GM23338 (cell line): Measurements from ENCODE around the gene CNTN5. TPM values are rescaled to one million over a fixed set of nuclear protein-coding genes. Genes with fewer than 3 reads are reported as not detected.

ENCODE experiments used
- ATAC-seq: fragments of 200-7000 bp; cut with Tn5 transposase; 3 replicates; pipeline ENCODE4 v1.9.1; 2020
- DNase-seq: peaks from one replicate; pipeline ENCODE4 v3.0.0-alpha.2; 2015; ENCODE audit warnings: low spot score
- H2AFZ ChIP-seq: fragments of 200-600 bp; sonication (generic); 2 replicates; pipeline ENCODE4 v1.8.0; 2016; ENCODE audit warnings: antibody characterized with exemption, mild to moderate bottlenecking, moderate library complexity
- H3F3A ChIP-seq: fragments of 200-600 bp; sonication (generic); replicated peaks from 2 replicates; pipeline ENCODE4 v1.8.0; 2017; ENCODE audit warnings: antibody characterized with exemption, mixed run types, low read depth
- H3K27ac ChIP-seq: fragments of 200-600 bp; sonication (generic); 2 replicates; pipeline ENCODE4 v1.6.1; 2016; ENCODE audit warnings: low read depth
- H3K27me3 ChIP-seq: fragments of 200-600 bp; sonication (generic); 2 replicates; pipeline ENCODE4 v1.8.0; 2016; ENCODE audit warnings: mild to moderate bottlenecking, mixed run types, moderate library complexity; ENCODE audit not compliant: insufficient read depth
- H3K36me3 ChIP-seq: fragments of 200-600 bp; sonication (generic); 2 replicates; pipeline ENCODE4 v1.8.0; 2016; ENCODE audit warnings: mild to moderate bottlenecking; ENCODE audit not compliant: insufficient read depth
- H3K4me1 ChIP-seq: fragments of 200-600 bp; sonication (generic); 2 replicates; pipeline ENCODE4 v1.8.0; 2016; ENCODE audit warnings: mild to moderate bottlenecking, moderate library complexity; ENCODE audit not compliant: insufficient read depth
- H3K4me2 ChIP-seq: fragments of 200-600 bp; sonication (generic); 2 replicates; pipeline ENCODE4 v1.7.1; 2017; ENCODE audit warnings: mixed run types
- H3K4me3 ChIP-seq: fragments of 200-600 bp; sonication (generic); 2 replicates; pipeline ENCODE4 v1.6.1; 2016; ENCODE audit warnings: mixed run types
- H3K79me2 ChIP-seq: fragments of 200-600 bp; sonication (generic); replicated peaks from 2 replicates; pipeline ENCODE4 v1.8.0; 2017; ENCODE audit warnings: mild to moderate bottlenecking; ENCODE audit not compliant: insufficient read depth
- H3K9me2 ChIP-seq: fragments of 200-600 bp; sonication (generic); 2 replicates; pipeline ENCODE4 v1.8.0; 2017; ENCODE audit not compliant: insufficient read depth
- H4K20me1 ChIP-seq: fragments of 200-600 bp; sonication (generic); replicated peaks from 2 replicates; pipeline ENCODE4 v1.8.0; 2017; ENCODE audit warnings: mild to moderate bottlenecking; ENCODE audit not compliant: insufficient read depth
- H3K27ac Mint-ChIP-seq: 2 replicates; pipeline ENCODE4 v1.8.0; 2020; ENCODE audit warnings: inconsistent platforms, mild to moderate bottlenecking, moderate library complexity, mixed read lengths
- H3K27me3 Mint-ChIP-seq: 3 replicates; pipeline ENCODE4 v1.8.0; 2022; ENCODE audit warnings: low read depth, mild to moderate bottlenecking, moderate library complexity, mixed read lengths, inconsistent platforms; ENCODE audit not compliant: insufficient read depth, poor library complexity
- H3K36me3 Mint-ChIP-seq: 3 replicates; pipeline ENCODE4 v1.8.0; 2021; ENCODE audit warnings: low read depth, mild to moderate bottlenecking, inconsistent platforms, moderate library complexity, mixed read lengths
- H3K4me1 Mint-ChIP-seq: 3 replicates; pipeline ENCODE4 v1.8.0; 2020; ENCODE audit warnings: mild to moderate bottlenecking, inconsistent platforms, mixed read lengths
- H3K4me3 Mint-ChIP-seq: 3 replicates; pipeline ENCODE4 v1.8.0; 2021; ENCODE audit warnings: moderate library complexity, mild to moderate bottlenecking, inconsistent platforms, mixed read lengths
- H3K9me3 Mint-ChIP-seq: 3 replicates; pipeline ENCODE4 v1.8.0; 2020; ENCODE audit warnings: moderate library complexity, mild to moderate bottlenecking, inconsistent platforms, mixed read lengths
- CREB1 ChIP-seq: fragments of 250-450 bp; sonication (Bioruptor Pico); IDR thresholded peaks from 2 replicates; pipeline ENCODE4 v1.5.0; 2020; ENCODE audit warnings: low read depth, mild to moderate bottlenecking, moderate library complexity
- CTCF ChIP-seq, 2 experiments: fragments of 200-600 bp in 1 of 2; sonication (generic) in 1 of 2; conservative IDR thresholded peaks; 2 replicates each; pipeline versions ENCODE4 v1.5.1 to v1.6.1; 2016 to 2017; ENCODE audit warnings: antibody characterized with exemption in 2 of 2, low read depth in 2 of 2, mild to moderate bottlenecking in 2 of 2, moderate library complexity in 1 of 2
- EZH2 ChIP-seq: fragments of 200-600 bp; sonication (generic); IDR thresholded peaks from one replicate; pipeline ENCODE4 v1.8.0; 2017; ENCODE audit warnings: antibody characterized with exemption, mild to moderate bottlenecking, low read depth; ENCODE audit not compliant: unreplicated experiment
- EZH2phosphoT487 ChIP-seq: fragments of 200-600 bp; sonication (generic); IDR thresholded peaks from one replicate; pipeline ENCODE4 v1.8.1; 2018; ENCODE audit warnings: antibody characterized with exemption; ENCODE audit not compliant: unreplicated experiment
- NANOG ChIP-seq: IDR thresholded peaks from 2 replicates; pipeline ENCODE4 v1.6.1; 2016; ENCODE audit warnings: antibody characterized with exemption, borderline replicate concordance
- STAT1 ChIP-seq: IDR thresholded peaks from one replicate; pipeline ENCODE4 v1.6.1; 2016; ENCODE audit warnings: antibody characterized with exemption; ENCODE audit not compliant: unreplicated experiment
- ZNF331 ChIP-seq: fragments of 250-450 bp; sonication (Bioruptor Pico); IDR thresholded peaks from 2 replicates; pipeline ENCODE4 v1.5.0; 2020; ENCODE audit warnings: low read depth, mild to moderate bottlenecking, moderate library complexity
- long read RNA-seq: library from polyadenylated mRNA; unstranded; transcript quantifications from one replicate; pipeline ENCODE4 v2.0.0, GENCODE V29; 2020; ENCODE audit not compliant: unreplicated experiment
- polyA plus RNA-seq: library from polyadenylated mRNA; unstranded; fragments of >200 nt; fragmentation: Nextera tagmentation; extraction: Ambion mirVana; gene quantifications from 2 replicates; pipeline ENCODE4 v1.2.1, GENCODE V29; 2016
- total RNA-seq: library from RNA; depleted of rRNA; stranded (reverse); fragments of >200 nt; shearing (Covaris generic); gene quantifications from 2 replicates; pipeline ENCODE4 v1.2.3, GENCODE V29; 2014; rRNA removed
- TF ChIP-seq, protein P1 (sequence below): IDR thresholded peaks from one replicate; pipeline ENCODE4 v1.6.1; 2018; ENCODE audit warnings: antibody characterized with exemption; ENCODE audit not compliant: unreplicated experiment
- TF ChIP-seq, protein P2 (sequence below): IDR thresholded peaks from 2 replicates; pipeline ENCODE4 v1.6.1; 2016; ENCODE audit warnings: antibody characterized with exemption

The CNTN5 gene
- total RNA-seq, result not detected in 2 replicates
- polyA plus RNA-seq, result not detected in 2 replicates
- long read RNA-seq, result 0 reads

DNA sequence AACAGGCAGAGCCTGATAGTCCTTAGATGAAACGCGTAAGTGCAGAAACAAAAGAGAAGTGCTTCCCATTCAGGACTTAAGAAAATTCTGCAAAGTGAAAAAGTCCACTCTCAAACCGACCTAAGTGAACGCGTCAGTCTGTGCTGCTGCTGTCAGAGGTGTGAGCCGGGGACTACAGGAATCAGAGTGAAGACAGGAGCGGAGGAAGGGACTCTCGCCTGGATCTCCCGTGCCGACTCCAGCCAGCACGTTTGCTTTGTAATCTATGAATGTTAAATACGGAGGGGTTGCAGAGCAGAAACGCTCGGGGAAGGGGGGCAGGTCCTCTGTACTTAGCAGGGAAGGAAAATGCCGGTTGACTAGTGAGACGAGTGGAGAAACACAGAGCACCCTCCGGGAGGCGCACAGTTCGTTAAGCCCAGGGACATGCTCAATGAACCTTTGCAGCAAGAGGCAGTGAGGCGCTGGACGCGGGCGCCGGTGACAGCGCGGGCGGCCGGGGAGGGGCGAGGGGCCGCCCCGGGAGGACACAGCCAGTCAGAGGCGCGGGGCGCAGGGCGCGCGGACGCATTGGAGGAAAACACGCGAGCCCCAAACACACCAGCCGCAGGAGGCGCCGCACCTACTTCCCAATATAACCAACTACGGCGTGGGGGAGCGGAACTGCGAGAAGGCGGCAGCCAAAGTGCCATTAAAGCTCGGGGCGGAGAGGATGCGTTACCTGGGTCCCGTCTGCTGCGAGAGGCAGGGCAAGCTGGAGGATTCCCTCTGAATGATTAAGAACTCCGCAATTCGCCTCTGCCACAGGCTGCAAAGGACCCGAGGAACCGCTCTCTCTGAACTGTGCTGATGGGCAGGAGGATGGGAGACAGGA is at the start of gene CNTN5:
TSS of gene CNTN5 (plus strand) at position 598 of the 874 bp plus-strand sequence.
- DNase-seq (peak; percentile 73), ATAC-seq (peak; percentile 94)
- Histone ChIP-seq H3K4me1 (peaks cover 4% of the 10 kb centered on the region; the same call in 1 of the 2 replicates), H3K27ac (no peak within 1 kb of the TSS), H3K9me2 (no peaks in the 10 kb centered on the region), H3K4me3 (peak within 1 kb of the TSS; percentile 68), H3K36me3 (no peaks in the 10 kb centered on the region), H2AFZ (peak within 1 kb of the TSS; percentile 95), H3K79me2 (no peaks in the 10 kb centered on the region), H4K20me1 (no peaks in the 10 kb centered on the region), H3K4me2 (peak within 1 kb of the TSS; percentile 81), H3K27me3 (peaks cover 29% of the 10 kb centered on the region), H3F3A (no peaks in the 10 kb centered on the region)
- Mint-ChIP-seq H3K4me3 (peak within 1 kb of the TSS; percentile 92), H3K36me3 (no peaks in the 10 kb centered on the region), H3K27me3 (peaks cover 5% of the 10 kb centered on the region), H3K27ac (no peak within 1 kb of the TSS), H3K4me1 (peaks cover 8% of the 10 kb centered on the region; the same call in 2 of the 3 replicates), H3K9me3 (no peaks in the 10 kb centered on the region)
- no peak for TF ChIP-seq NANOG
- TF ChIP-seq EZH2, result no peak
- TF ChIP-seq CTCF (conservative IDR thresholded peaks at IDR 0.05; ENCODE audit: low read depth in 2 of 2), result peak in 1 of 2 experiments; percentile 40; a peak in 2 of 4 replicates
- no peak for TF ChIP-seq CREB1 (CRISPR knock-in tag)

DNA sequence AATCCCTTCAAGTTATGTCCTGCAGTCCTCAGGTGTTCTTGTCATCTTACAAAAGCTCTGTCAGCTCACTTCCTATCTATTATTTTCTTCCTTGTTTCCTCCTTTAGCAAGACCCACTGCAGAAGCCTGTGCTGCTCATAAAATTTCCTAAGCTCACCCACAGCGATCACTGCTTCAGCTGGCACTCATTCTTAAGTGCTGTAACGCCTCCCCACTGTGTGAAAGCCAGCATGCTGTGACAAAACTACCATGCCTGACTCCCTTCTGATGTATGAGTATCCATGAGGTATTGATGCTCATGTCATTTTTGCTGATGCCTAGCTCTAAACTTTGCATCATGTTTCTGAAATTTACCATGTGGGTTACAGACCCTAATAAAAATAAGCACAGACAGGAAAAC is 41.5 kb upstream of the CNTN5 start:
- Mint-ChIP-seq H3K27ac (no peak overlapping the region), H3K9me3 (peaks cover 17% of the 10 kb centered on the region), H3K27me3 (no peaks in the 10 kb centered on the region), H3K36me3 (no peaks in the 10 kb centered on the region; the same call in 2 of the 3 replicates), H3K4me3 (no peak overlapping the region), H3K4me1 (peaks cover 4% of the 10 kb centered on the region; the same call in 2 of the 3 replicates)
- no peaks in the 10 kb centered on the region for H3K27me3 ChIP-seq
- H3K9me2 ChIP-seq, result no peaks in the 10 kb centered on the region; the same call in 1 of the 2 replicates
- no peaks in the 10 kb centered on the region for H4K20me1 ChIP-seq
- no peak overlapping the region for H2AFZ ChIP-seq
- no peak overlapping the region for H3K4me2 ChIP-seq
- H3K36me3 ChIP-seq, result no peaks in the 10 kb centered on the region
- DNase-seq (no peak), ATAC-seq (peak; percentile 41; the same call in 1 of the 3 replicates)
- H3K79me2 ChIP-seq, result no peaks in the 10 kb centered on the region
- H3K27ac ChIP-seq, result no peak overlapping the region
- H3K4me1 ChIP-seq, result no peaks in the 10 kb centered on the region
- H3K4me3 ChIP-seq, result no peak overlapping the region
- no peaks in the 10 kb centered on the region for H3F3A ChIP-seq
- TF ChIP-seq ZNF331 (no peak), EZH2phosphoT487 (no peak), STAT1 (no peak)
- TF ChIP-seq, protein P1, sequence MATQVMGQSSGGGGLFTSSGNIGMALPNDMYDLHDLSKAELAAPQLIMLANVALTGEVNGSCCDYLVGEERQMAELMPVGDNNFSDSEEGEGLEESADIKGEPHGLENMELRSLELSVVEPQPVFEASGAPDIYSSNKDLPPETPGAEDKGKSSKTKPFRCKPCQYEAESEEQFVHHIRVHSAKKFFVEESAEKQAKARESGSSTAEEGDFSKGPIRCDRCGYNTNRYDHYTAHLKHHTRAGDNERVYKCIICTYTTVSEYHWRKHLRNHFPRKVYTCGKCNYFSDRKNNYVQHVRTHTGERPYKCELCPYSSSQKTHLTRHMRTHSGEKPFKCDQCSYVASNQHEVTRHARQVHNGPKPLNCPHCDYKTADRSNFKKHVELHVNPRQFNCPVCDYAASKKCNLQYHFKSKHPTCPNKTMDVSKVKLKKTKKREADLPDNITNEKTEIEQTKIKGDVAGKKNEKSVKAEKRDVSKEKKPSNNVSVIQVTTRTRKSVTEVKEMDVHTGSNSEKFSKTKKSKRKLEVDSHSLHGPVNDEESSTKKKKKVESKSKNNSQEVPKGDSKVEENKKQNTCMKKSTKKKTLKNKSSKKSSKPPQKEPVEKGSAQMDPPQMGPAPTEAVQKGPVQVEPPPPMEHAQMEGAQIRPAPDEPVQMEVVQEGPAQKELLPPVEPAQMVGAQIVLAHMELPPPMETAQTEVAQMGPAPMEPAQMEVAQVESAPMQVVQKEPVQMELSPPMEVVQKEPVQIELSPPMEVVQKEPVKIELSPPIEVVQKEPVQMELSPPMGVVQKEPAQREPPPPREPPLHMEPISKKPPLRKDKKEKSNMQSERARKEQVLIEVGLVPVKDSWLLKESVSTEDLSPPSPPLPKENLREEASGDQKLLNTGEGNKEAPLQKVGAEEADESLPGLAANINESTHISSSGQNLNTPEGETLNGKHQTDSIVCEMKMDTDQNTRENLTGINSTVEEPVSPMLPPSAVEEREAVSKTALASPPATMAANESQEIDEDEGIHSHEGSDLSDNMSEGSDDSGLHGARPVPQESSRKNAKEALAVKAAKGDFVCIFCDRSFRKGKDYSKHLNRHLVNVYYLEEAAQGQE, result no peak
- TF ChIP-seq, protein P2, sequence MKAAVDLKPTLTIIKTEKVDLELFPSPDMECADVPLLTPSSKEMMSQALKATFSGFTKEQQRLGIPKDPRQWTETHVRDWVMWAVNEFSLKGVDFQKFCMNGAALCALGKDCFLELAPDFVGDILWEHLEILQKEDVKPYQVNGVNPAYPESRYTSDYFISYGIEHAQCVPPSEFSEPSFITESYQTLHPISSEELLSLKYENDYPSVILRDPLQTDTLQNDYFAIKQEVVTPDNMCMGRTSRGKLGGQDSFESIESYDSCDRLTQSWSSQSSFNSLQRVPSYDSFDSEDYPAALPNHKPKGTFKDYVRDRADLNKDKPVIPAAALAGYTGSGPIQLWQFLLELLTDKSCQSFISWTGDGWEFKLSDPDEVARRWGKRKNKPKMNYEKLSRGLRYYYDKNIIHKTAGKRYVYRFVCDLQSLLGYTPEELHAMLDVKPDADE, result no peak
